MCF 10A (cell line): Measurements from ENCODE around the gene CILP. TPM values are rescaled to one million over a fixed set of nuclear protein-coding genes. Genes with fewer than 3 reads are reported as not detected.

Source experiments
- BruUV-seq: library from RNA; stranded (reverse); fragments of 400-500 nt; replicated peaks from 2 replicates; lab custom pipeline; 2021; lab: Mats Ljungman, UMichigan
- CTCF ChIA-PET: fragments of 300-600 bp; sonication (Branson Sonifier 250); formaldehyde crosslinking; extraction: SDS; loops from one replicate; lab custom pipeline; 2021; ENCODE audit warnings: antibody characterized with exemption, inconsistent platforms; lab: Yijun Ruan, JAX
- POLR2A ChIA-PET: fragments of 300-600, 350-650 bp; sonication (Branson Sonifier 250); formaldehyde crosslinking; extraction: SDS; loops from one replicate; lab custom pipeline; 2020; ENCODE audit warnings: antibody characterized with exemption, inconsistent platforms; lab: Yijun Ruan, JAX
- DNase-seq: peaks from one replicate; pipeline ENCODE4 v3.0.0-alpha.2; 2018; ENCODE audit not compliant: unreplicated experiment
- H3K27ac Mint-ChIP-seq: one replicate; pipeline ENCODE4 v1.8.0; 2022; ENCODE audit warnings: mild to moderate bottlenecking, low read depth, mixed read lengths; ENCODE audit not compliant: unreplicated experiment
- H3K27me3 Mint-ChIP-seq: one replicate; pipeline ENCODE4 v1.8.0; 2022; ENCODE audit warnings: mixed read lengths; ENCODE audit not compliant: insufficient read depth, unreplicated experiment
- H3K36me3 Mint-ChIP-seq: one replicate; pipeline ENCODE4 v1.8.0; 2022; ENCODE audit warnings: mild to moderate bottlenecking, moderate library complexity, mixed read lengths; ENCODE audit not compliant: insufficient read depth, unreplicated experiment
- H3K4me1 Mint-ChIP-seq: one replicate; pipeline ENCODE4 v1.8.0; 2022; ENCODE audit warnings: mixed read lengths; ENCODE audit not compliant: insufficient read depth, unreplicated experiment
- H3K4me3 Mint-ChIP-seq: one replicate; pipeline ENCODE4 v1.8.0; 2022; ENCODE audit warnings: mild to moderate bottlenecking, moderate library complexity, mixed read lengths; ENCODE audit not compliant: unreplicated experiment
- H3K9me3 Mint-ChIP-seq: one replicate; pipeline ENCODE4 v1.8.0; 2022; ENCODE audit warnings: mixed read lengths; ENCODE audit not compliant: unreplicated experiment
- intact Hi-C: fragments of 100-400 bp; cut with micrococcal nuclease; formaldehyde crosslinking; loops from 2 replicates; pipeline ENCODE4 v1.14.1; 2022
- total RNA-seq: library from RNA; stranded (reverse); gene quantifications from 2 replicates; pipeline ENCODE4 v1.2.3, GENCODE V29; 2022
- TF ChIP-seq, protein P1 (sequence below): fragments of 200-600 bp; IDR thresholded peaks from one replicate; pipeline ENCODE4 v1.8.0; 2022; ENCODE audit warnings: antibody characterized with exemption, mild to moderate bottlenecking; ENCODE audit not compliant: unreplicated experiment

The CILP gene
- total RNA-seq, 1 experiment from 2014 or later: not detected

- Mint-ChIP-seq H3K27me3 (no peaks in the 10 kb centered on the region), H3K27ac (no peak overlapping the region), H3K4me3 (no peak overlapping the region), H3K36me3 (no peaks in the 10 kb centered on the region), H3K9me3 (no peaks in the 10 kb centered on the region), H3K4me1 (no peaks in the 10 kb centered on the region)
- ChIA-PET POLR2A (no interaction called here), CTCF (interaction anchor here (0.6 to 0.8 kb wide), 2 partner anchors 180 to 477 kb away, joined by 3 read pairs; no protein-coding TSS in a partner anchor)
- TF ChIP-seq, protein P1, sequence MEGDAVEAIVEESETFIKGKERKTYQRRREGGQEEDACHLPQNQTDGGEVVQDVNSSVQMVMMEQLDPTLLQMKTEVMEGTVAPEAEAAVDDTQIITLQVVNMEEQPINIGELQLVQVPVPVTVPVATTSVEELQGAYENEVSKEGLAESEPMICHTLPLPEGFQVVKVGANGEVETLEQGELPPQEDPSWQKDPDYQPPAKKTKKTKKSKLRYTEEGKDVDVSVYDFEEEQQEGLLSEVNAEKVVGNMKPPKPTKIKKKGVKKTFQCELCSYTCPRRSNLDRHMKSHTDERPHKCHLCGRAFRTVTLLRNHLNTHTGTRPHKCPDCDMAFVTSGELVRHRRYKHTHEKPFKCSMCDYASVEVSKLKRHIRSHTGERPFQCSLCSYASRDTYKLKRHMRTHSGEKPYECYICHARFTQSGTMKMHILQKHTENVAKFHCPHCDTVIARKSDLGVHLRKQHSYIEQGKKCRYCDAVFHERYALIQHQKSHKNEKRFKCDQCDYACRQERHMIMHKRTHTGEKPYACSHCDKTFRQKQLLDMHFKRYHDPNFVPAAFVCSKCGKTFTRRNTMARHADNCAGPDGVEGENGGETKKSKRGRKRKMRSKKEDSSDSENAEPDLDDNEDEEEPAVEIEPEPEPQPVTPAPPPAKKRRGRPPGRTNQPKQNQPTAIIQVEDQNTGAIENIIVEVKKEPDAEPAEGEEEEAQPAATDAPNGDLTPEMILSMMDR: no peak
- DNase-seq: no peak
- intact Hi-C loops: no loop called here
- no TSS peak for BruUV-seq
Measured at GRCh38 chr15:65206750-65207149, 4.5 kb downstream of the CILP start.

GRCh38 chr15:65204931-65205660, 6.2 kb downstream of the CILP start:
- no peak for DNase-seq
- Mint-ChIP-seq H3K4me1 (no peaks in the 10 kb centered on the region), H3K27me3 (no peaks in the 10 kb centered on the region), H3K27ac (no peak overlapping the region), H3K4me3 (no peak overlapping the region), H3K9me3 (no peaks in the 10 kb centered on the region), H3K36me3 (no peaks in the 10 kb centered on the region)
- TF ChIP-seq, protein P1: no peak
- BruUV-seq: no TSS peak
- CTCF ChIA-PET: interaction anchor here (0.8 kb wide), 1 partner anchor 16 kb away, joined by 6 read pairs; no protein-coding TSS in a partner anchor
- intact Hi-C loops: no loop called here
- POLR2A ChIA-PET: no interaction called here

- no peaks in the 10 kb centered on the region for H3K4me1 Mint-ChIP-seq
- H3K9me3 Mint-ChIP-seq: no peaks in the 10 kb centered on the region
- BruUV-seq: no TSS peak
- intact Hi-C loops: no loop called here
- no peak overlapping the region for H3K27ac Mint-ChIP-seq
- H3K4me3 Mint-ChIP-seq: no peak overlapping the region
- no peaks in the 10 kb centered on the region for H3K27me3 Mint-ChIP-seq
- TF ChIP-seq, protein P1: no peak
- POLR2A ChIA-PET: no interaction called here
- H3K36me3 Mint-ChIP-seq: no peaks in the 10 kb centered on the region
- DNase-seq: no peak
- CTCF ChIA-PET: interaction anchor here (0.8 kb wide), 1 partner anchor 15 kb away, joined by 6 read pairs; no protein-coding TSS in a partner anchor
Measured at GRCh38 chr15:65204236-65204930, 6.9 kb downstream of the CILP start.

DNA sequence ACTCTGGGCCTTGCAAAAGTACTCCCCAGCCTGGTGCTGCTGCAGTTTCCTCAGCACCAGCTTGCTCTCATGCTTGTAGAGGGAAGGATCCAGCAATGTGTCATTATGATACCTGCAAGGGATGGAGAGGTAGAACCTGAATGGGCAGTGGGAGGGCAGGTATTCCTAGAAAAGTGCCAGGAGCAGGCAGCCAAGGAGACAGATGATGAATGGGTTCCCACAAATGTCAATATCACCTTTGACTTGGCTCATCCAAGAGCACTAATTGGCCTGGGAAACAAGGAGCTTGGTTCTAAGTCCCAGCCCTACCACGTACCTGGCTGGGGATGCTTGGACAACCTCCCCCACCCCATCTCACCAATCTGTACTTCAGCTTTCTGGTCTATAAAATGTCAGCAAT, 9.4 kb downstream of the CILP start:
- no TSS peak for BruUV-seq
- intact Hi-C loops: no loop called here
- CTCF ChIA-PET: interaction anchor here (1.0 to 3.7 kb wide), 4 partner anchors 10 to 96 kb away, joined by 3 to 12 read pairs (median 5); partner anchors contain the start of genes CILP and PARP16
- H3K9me3 Mint-ChIP-seq: no peaks in the 10 kb centered on the region
- TF ChIP-seq, protein P1: no peak
- no peaks in the 10 kb centered on the region for H3K27me3 Mint-ChIP-seq
- no peaks in the 10 kb centered on the region for H3K4me1 Mint-ChIP-seq
- POLR2A ChIA-PET: interaction anchor here (1.5 kb wide), 1 partner anchor 85 kb away, joined by 5 read pairs; the partner anchor contains the start of gene PARP16
- no peaks in the 10 kb centered on the region for H3K36me3 Mint-ChIP-seq
- no peak overlapping the region for H3K27ac Mint-ChIP-seq
- no peak for DNase-seq
- H3K4me3 Mint-ChIP-seq: no peak overlapping the region
